Omental fat pad (tissue), 4 donors: ENCODE measurements around the gene SCIN. TPM values are rescaled to one million over a fixed set of nuclear protein-coding genes. Genes with fewer than 3 reads are reported as not detected.

Source experiments
- ATAC-seq: fragments of 150-250 bp; one replicate; pipeline ENCODE4 v1.9.1; 2016; ENCODE audit warnings: mild to moderate bottlenecking, moderate library complexity; ENCODE audit not compliant: low FRiP score
- DNase-seq: peaks from one replicate; pipeline ENCODE4 v3.0.0-alpha.2; 2019; ENCODE audit warnings: low spot score
- total RNA-seq, 4 donors: library from RNA; depleted of rRNA; stranded (reverse); fragments of >200 nt; gene quantifications; one replicate each; pipeline ENCODE4 v1.1.0, GENCODE V29; 2016
- TF ChIP-seq, protein P1 (sequence below), 3 donors: fragments of 450-650 bp; IDR thresholded peaks; one replicate each; pipeline ENCODE4 v1.5.1; 2016 to 2017; ENCODE audit warnings: antibody characterized with exemption in 3 of 3, mild to moderate bottlenecking in 3 of 3, moderate library complexity in 2 of 3

SCIN gene
- total RNA-seq, 4 donors from 2014 or later: 1.4 to 15.7 (median 7.9) TPM

DNA sequence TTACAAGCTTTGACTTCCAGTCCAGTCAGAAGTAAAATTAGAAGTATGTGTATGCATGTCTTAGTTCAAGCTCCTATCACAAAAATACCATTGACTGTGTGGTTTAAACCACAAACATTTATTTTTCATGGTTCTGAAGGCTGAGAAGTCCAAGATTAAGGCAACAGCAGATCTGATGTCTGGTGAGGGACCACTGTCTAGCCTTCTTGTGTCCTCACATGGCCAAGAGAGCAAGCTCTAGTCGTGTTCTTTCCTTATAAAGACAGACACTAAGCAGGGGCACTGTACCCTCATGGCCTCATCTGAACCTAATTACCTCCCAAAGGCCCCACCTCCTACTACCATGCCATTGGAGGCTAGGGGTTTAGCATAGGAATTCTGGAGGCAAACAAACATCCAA is 75.6 kb downstream of the SCIN start:
- DNase-seq (no peak), ATAC-seq (no peak)
- TF ChIP-seq, protein P1, sequence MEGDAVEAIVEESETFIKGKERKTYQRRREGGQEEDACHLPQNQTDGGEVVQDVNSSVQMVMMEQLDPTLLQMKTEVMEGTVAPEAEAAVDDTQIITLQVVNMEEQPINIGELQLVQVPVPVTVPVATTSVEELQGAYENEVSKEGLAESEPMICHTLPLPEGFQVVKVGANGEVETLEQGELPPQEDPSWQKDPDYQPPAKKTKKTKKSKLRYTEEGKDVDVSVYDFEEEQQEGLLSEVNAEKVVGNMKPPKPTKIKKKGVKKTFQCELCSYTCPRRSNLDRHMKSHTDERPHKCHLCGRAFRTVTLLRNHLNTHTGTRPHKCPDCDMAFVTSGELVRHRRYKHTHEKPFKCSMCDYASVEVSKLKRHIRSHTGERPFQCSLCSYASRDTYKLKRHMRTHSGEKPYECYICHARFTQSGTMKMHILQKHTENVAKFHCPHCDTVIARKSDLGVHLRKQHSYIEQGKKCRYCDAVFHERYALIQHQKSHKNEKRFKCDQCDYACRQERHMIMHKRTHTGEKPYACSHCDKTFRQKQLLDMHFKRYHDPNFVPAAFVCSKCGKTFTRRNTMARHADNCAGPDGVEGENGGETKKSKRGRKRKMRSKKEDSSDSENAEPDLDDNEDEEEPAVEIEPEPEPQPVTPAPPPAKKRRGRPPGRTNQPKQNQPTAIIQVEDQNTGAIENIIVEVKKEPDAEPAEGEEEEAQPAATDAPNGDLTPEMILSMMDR (IDR thresholded peaks at IDR 0.05): no peak

DNA sequence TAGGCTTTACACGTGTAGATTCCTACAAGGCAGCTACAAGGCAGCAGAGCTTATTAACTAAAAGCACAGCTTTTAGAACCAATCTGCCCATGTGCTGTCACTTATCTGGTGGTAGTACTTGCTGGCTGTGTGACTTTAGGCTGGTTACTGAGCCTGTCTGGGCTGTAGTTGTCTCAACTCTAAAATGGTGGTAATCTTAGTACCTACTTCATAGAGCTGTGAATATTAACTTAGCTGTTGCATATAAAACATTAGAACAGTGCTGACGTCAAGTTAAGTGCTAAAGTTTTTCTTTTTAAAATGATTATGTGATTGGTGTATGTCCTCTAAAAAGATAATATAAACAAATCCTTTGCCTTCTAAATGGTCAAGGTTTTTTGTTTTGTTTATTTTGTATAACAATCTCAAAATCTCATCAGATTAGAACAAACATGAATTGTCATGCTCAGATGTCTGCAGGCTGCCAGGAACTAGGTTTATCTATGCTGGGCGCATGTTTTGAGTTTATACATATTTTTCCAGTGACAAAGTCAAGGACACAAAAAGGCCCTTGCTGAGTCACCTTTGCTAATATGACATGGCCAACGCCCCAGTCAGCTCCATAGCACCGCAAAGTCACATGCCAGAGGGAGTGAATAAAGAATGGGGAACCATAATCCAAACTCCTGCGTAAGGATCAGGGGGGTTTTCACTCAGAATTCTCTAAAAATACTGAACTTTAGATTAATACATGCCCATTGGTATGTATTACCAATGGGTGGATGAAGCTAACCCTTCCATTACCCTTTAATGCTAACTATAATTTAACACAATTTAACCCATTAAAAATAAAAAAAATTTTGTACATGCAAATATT is 77.1 kb downstream of the SCIN start:
- TF ChIP-seq, protein P1 (IDR thresholded peaks at IDR 0.05): no peak
- ATAC-seq (no peak), DNase-seq (no peak)

DNA sequence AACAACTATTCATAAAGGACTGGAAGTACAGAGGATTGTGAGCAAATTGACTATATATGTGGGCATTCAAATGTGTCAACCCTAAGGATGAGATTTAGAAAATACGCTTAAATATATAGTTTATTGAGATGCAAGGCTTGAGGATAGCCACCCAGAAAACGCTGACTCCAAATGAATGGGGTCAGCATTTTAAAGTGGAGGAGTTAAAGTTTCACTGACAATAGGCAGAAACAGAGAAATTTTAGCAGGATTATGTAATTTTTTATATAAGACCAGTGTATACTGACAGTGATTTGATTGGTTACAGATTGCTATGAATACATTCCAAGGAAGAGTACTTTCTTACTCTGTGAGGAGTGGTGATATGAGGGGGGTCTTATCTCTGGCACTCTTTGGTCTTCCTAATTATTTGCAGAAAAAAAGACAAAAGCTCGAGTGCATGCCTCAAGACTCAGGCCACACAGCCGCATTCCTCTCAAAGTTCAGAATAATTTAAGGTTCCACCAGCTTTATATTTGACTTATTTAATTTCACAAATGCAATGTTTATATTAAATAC is 78.3 kb downstream of the SCIN start:
- DNase-seq (no peak), ATAC-seq (no peak)
- TF ChIP-seq, protein P1 (IDR thresholded peaks at IDR 0.05): no peak

DNA sequence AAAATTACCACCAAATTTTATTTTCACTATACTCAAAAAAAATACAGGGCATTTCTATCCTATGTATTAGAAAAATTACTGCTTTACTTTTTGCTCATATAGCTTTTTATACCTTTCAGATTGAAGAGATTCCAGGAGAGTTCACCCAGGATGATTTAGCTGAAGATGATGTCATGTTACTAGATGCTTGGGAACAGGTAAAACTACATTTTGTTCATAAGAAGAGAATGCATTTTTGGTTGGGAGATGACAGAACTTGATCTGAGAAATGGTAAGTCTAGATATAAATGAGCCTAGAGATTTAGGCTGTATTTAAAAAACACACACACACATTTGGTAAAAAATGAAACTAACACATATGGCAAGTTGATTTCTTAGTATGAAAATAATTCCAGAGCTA is 78.8 kb downstream of the SCIN start:
- ATAC-seq (no peak), DNase-seq (no peak)
- TF ChIP-seq, protein P1 (IDR thresholded peaks at IDR 0.05): no peak

DNA sequence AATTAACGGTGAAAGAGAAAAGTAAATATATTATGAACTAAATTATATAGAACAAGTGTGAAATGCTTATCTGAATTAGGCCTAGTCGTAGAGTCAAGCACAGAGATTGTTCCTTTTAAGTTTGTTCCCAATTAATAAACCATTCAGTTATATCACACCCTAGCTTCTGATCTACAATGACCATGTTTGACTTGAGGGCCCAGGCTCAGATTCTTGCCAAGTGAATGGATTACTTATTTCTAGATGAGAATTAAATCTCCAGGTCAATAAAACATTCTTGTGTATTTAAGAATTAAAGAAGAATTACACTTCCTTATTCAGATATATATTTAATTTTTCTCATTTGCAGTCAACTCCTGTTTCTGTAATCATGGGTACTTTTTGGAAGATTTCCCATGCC is 79.6 kb downstream of the SCIN start:
- TF ChIP-seq, protein P1 (IDR thresholded peaks at IDR 0.05): no peak
- no peak for ATAC-seq
- no peak for DNase-seq

DNA sequence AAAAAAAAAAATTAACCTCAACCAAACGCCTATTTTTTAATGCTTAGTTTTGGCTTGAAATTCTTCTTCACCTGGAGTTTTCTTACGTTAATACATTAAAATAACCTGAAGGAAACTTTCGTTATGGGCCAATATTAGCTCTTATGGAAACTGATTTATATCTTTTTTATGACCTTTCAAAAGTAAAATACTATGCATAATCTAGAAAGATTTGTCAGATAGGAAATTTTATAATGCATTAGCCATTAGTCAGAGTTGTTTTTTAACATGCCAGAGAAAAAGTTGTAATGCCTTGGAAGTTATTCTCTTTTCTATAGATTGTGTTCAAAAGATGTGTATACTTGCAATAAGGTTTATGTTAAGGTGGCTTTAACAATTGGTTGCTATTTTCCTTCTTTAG is 82.6 kb downstream of the SCIN start:
- DNase-seq (no peak), ATAC-seq (no peak)
- TF ChIP-seq, protein P1 (IDR thresholded peaks at IDR 0.05): no peak

DNA sequence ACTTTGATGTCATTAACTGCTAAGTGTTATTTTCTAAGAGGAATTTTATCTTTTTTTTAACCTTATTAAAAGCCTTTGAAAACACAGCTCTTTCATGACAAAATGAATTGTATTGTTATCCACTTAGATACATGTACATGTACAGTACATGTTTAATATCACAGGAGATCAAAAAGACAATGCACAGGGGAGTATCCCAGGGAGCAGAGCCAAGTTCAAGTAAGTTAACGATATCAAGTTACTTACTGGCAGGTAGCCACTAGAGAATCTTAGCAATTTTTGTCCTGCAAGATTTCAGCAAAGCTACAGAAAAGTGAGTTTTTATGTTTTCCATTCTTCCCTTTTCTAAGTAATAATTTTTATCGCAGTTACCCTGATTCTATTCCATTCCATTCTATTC is 83.0 kb downstream of the SCIN start:
- DNase-seq (no peak), ATAC-seq (no peak)
- TF ChIP-seq, protein P1 (IDR thresholded peaks at IDR 0.05): no peak
